NCI-H2029 (cell line): Measurements from ENCODE around the gene CTNNAL1.
"Not testable (repeated sequence)": the region's sequence is repeated elsewhere in the genome, so short reads cannot be mapped to it uniquely, and the experiment has no call there.

Experiments used
- DNase-seq: peaks from one replicate; lab custom pipeline; 2025; lab: John Stamatoyannopoulos, UW

The CTNNAL1 gene

DNA sequence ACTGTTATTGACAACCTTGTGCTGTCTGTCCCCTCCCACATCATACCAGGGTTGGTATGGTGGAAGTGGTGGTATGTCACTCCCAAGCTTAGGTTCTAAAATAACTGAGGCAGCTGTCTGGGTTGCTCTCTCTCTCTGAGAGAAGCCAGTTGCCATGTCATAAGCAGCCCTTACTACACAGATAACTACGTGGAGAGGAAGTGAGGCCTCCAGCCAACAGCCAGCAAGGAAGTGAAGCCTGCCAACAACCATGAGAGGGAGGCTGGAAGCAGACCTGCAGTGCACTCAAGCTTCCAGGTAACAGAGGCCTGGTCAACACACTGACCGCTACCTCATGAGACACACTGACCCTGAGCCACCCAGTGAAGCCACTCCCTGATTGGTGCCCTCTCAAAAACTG is 18.6 kb downstream of the CTNNAL1 start:
- peak; percentile 84 for DNase-seq

DNA sequence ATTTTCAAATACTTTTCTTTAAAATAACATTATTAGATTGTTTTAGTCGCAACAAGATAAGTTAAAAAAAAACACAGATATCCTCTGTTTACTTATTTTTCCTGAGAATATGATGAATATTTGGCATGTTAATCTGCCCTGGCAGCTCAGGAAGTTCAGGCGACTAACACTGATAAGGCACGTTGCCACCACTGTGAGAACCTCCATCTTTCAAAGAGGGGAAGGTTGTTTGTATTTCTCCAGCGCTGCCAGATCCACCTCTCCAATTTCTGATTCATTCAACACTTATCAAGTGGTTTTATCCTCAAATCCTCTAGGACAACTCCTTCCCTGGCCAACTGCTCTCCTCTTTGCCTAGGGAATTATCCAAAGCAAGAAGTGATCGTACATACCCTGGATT is 21.8 kb downstream of the CTNNAL1 start:
- DNase-seq, result peak; percentile 38

- DNase-seq, result no peak
These were observed 29.4 kb downstream of the CTNNAL1 start for GRCh38 chr9:108983885-108984284.

DNA sequence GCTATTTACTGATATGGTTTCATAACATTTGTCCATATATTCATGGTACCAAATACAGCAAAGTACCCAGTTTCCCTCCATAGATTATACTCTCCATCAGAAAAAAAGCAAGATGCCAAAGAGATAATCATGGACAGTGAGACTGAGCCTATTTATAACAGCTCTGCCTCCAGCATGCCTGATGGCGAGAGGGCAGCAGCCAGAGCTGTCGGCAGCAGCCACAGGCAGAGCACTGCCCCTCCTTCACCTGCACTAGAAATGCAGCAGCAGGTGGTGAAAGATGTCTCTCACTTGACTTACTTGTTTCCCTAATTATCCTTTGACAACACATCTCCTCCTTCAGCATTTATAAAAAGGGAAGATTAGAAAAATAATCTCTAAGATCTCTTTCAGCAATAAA is 32.4 kb downstream of the CTNNAL1 start:
- no peak for DNase-seq

DNA sequence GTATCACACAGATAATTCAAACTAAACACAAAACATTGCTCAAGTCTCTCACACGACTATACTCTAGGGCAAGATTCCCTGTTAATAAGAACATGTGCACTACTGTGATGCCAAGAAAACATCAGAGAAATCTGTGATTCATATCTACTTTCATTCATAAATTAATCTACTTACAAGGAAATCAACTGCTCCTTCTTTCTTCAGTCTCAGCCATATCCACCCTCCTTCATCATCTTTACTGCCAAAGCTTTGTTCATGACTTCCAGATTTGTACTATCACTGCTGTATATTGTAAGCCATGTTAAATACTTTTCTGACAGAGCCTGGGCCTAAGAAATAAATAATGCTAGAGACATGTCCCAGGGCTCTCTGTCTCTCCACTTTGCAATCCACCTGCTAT is 35.1 kb downstream of the CTNNAL1 start:
- no peak for DNase-seq

- no peak for DNase-seq
These were observed 39.4 kb downstream of the CTNNAL1 start for GRCh38 chr9:108973895-108974294.

GRCh38 chr9:108972626-108973209 is 40.6 kb downstream of the CTNNAL1 start:
- no peak for DNase-seq

GRCh38 chr9:108972186-108972585 is 41.1 kb downstream of the CTNNAL1 start:
- DNase-seq, result no peak

- not testable (repeated sequence) for DNase-seq
These were observed 41.9 kb downstream of the CTNNAL1 start for GRCh38 chr9:108971392-108971791.

- no peak for DNase-seq
These were observed 45.4 kb downstream of the CTNNAL1 start for GRCh38 chr9:108967916-108968315.

DNA sequence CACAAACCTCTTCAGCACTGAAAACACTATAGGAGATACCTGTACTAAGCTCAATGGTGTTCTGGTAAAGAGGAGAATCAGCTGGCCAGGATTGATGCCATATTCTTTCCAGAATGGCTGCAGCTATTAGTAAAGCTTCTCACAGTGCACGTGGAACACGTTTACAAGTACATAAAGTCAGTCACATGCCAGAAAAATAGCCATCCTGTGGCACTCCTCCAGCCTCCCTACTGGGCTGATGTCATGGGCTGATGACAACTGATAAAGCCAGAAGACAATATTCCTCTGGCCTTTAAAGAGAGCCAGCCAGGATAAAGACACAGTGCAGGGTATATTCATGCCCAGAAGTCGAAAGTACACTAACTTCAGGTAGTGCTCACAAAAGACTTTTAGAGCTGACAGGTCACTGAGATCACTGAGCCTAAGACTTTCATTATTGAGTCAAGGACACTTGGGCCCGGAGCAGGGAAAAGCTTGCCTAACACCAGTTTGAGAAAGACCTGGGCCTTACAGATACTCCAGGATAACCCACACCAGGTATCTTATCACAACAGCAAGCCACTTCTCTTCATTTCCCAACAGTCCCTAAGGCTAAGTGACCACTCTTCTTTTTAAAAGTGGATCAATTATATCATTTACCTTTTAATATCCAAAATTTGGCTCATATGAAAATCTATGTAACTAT is 49.7 kb downstream of the CTNNAL1 start:
- no peak for DNase-seq

DNA sequence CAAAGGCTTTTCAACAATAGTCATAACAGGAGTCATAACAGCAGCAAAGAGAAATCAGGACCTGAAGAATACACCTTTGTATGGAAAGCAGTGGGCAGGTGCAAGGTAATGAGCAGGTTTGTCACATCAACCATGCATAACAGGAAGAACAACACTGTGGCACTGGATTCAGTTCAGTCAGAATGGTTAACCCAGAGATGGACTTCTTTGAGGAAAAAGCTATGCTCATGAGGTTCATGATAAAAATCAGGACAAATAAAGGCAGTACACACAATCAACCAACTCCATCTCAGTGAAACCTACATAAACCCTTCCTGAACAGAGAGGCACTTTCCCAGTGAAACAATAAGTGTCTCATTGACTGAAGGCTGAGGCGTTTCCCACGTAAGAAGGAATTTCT is 52.1 kb downstream of the CTNNAL1 start:
- DNase-seq, result peak; percentile 12

DNA sequence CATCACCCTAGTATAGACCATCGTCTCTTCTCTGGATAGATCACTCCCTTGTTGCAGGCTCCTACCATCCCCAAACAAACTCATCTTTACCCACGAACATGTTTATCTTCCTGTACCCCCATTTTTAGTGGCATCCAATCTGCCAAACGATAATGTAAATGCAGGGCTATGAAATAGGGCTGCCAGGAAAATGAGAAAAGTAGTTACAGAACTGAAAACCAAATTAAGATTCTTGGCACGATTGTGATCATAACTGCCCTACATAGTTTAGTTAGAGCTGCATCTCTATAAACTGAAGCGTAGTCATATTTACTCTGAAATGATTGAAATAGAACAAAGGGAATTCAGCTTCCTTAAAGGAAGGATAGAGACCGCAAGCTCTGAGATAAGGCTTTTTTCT is 53.0 kb downstream of the CTNNAL1 start:
- no peak for DNase-seq

DNA sequence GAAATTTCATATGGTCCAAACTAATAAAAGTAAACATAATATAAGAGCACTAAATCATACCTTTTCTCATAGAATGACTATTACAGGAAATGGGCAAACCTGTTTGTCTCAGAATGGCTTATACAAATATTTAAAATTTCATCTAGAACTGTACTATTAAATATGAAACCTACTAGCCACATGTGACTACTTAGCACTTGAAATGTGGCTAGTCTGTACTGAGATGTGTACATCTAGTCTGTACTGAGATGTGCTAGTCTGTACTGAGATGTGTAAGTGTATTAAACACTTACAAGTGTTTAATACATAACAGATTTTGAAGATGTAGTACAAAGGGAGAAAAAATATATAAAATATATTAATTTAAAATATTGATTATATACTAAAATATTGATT is 56.7 kb downstream of the CTNNAL1 start:
- DNase-seq, result no peak

DNA sequence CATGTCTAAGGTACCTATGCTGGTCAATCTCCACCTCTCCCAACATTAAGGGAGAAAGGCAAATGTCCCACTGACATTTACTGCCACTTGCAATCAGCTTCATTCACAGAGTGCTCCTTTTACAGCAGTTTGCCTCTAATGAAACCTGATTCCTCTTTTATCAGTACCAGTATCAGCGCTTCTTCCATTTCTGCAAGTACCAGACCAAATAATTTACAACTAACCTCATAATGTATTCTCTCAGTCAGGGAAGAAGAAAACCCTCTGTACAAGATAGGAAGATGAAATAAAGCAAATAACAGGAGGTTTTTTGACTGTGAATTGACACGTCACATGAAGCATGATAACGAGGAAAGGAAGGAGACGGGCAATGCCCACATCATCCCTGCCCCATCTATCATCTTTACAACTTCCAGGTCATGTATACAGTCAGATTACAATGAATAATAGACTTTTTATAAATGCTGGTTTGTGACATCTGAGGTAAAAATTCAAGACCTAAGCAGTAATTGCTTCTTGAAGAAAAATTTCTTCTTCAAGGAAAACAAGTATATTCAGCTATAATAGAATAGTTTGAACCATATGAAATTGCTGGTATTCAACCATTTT is 57.2 kb downstream of the CTNNAL1 start:
- peak; percentile 11 for DNase-seq

GRCh38 chr9:108953983-108954574 is 59.2 kb downstream of the CTNNAL1 start:
- peak; percentile 15 for DNase-seq

- no peak for DNase-seq
These were observed 61.7 kb downstream of the CTNNAL1 start for GRCh38 chr9:108951578-108951977.

DNA sequence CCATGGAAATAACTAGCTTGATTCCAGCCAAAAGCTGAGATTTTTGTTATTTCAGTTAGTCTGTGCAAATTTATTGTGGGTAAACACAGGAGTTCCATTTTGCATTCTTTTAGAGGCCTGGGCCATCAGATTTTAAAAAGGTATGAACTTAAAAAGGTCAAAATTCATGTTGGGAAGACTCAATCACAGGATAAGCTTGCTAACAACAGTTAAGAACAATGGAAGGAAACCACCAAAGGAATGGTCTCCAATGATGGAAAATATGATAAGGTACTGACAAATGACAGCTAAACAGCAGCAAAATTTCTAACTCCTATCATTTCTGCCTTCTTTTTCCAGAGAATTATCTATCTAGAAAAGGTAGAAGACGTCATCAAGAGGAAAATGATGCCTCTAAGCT is 63.1 kb downstream of the CTNNAL1 start:
- DNase-seq, result no peak

DNA sequence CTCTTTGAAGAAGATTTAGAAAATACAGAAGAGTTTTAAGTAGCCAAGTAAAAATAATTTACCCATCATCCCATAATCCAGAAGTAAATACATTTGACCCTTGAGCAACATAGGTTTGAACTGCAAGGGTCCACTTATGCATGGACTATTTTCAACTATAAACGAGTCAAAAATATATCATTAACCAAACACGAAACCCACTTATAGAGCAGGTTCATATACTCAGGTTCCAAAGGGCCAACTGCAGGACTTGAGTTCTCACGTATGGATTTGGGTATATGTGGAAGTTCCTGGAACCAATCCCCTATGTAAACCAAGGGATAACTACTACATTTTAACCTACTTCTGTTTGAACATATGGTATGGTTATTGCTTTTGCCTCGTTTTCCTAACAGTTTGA is 73.3 kb downstream of the CTNNAL1 start:
- DNase-seq, result no peak

DNA sequence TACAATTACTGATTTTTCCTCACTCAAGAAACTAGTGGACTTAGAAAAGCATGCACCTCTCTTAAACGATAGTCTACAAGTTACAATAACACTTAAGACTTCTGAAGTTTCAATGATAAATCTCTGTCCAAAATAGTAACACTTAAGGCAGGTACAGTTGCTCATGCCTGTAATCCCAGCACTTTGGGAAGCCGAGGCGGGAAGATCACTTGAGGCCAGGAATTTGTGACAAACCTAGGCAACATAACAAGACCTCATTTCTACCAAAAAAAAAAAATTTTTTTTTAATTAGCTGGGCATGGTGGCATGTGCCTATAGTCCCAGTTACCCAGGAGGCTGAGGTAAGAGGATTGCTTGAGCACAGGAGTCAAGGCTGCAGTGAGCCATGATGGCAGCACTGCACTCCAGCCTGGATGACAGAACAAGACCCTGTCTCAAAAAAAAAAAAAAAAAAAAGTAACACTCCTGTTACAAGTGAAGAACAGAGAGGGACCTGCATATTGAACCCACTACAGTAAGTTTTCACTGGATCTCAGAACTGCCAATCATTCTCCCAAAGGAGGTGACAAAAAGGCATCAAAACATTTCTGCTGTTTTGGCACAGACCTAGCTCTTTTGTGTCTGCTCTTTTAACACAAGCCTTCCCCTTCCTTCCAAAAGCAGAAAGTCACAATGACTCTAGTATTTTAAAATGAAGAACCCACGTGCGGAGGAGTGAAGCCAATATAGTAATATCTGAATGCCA is 75.6 kb downstream of the CTNNAL1 start:
- DNase-seq, result no peak

- peak; percentile 75 for DNase-seq
These were observed 78.9 kb downstream of the CTNNAL1 start, which contains the start of gene ABITRAM for GRCh38 chr9:108934323-108934893. ABITRAM (plus strand) TSS chr9:108934400; CDS start chr9:108934487, 87 bp downstream.

- peak; percentile 90 for DNase-seq
These were observed 79.5 kb downstream of the CTNNAL1 start, which contains the start of gene ELP1 for GRCh38 chr9:108933718-108934322. ELP1 (minus strand) TSS chr9:108934124; CDS start chr9:108931146, 2,978 bp downstream.
